ENCODE measurements around the gene INAFM2.

Gene INAFM2

DNA sequence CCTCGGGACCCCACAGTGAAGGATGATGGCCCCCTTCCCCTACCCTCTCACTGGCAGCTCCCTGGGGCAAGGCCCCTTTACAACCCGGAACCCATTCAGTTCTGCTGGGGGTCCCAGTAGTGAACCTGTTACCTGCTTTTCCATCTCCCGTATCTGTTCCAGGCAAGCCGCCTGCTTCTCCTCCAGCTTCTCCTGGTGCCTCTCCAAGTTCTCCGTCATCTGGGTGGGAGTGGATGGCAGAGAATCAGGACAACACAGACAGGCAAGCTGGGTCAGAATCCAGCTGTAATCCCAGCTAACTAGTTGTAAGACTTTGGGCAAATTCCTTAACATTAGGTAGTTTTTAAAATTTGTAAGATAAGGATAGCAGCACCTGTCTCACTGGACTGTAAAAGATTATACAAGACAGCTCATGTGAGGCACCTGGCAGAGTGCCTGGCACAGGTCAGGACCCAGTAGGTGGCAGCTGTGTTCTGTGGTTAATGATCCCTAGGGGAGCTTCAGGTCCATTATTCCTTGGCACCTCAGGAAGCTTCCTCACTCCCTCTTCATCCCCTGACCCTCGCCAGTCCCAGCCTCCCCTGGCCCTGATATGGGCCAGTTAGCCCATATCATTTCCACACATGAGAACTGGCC is 34.2 kb upstream of the INAFM2 start:
- no peak overlapping the region for H3K4me3 ChIP-seq (ENCODE audit: low read depth, low read length)
- TF ChIP-seq, protein P1, sequence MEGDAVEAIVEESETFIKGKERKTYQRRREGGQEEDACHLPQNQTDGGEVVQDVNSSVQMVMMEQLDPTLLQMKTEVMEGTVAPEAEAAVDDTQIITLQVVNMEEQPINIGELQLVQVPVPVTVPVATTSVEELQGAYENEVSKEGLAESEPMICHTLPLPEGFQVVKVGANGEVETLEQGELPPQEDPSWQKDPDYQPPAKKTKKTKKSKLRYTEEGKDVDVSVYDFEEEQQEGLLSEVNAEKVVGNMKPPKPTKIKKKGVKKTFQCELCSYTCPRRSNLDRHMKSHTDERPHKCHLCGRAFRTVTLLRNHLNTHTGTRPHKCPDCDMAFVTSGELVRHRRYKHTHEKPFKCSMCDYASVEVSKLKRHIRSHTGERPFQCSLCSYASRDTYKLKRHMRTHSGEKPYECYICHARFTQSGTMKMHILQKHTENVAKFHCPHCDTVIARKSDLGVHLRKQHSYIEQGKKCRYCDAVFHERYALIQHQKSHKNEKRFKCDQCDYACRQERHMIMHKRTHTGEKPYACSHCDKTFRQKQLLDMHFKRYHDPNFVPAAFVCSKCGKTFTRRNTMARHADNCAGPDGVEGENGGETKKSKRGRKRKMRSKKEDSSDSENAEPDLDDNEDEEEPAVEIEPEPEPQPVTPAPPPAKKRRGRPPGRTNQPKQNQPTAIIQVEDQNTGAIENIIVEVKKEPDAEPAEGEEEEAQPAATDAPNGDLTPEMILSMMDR (IDR thresholded peaks at IDR 0.05; ENCODE audit: low read depth, low read length): no peak

DNA sequence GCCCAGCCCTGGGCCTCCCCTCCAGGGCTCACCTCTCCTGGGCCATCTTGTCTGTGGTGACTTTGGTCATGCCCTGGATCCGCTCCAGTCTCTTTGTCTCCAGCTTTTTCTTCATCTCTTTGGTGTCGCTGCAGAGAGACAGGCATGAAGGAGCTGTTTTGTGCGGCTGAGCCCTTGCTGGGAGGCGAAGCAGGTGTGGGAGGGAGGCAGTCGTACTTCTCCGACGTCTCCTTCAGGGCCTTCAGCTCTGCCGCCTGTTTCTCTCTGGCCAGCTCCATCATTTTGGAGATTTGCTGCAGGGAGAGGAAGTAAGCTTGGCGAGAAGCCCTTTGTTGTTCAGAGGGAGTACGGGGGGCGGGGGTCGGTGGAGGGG is 33.0 kb upstream of the INAFM2 start:
- TF ChIP-seq, protein P1 (IDR thresholded peaks at IDR 0.05; ENCODE audit: low read depth, low read length): no peak
- H3K4me3 ChIP-seq (ENCODE audit: low read depth, low read length): no peak overlapping the region

DNA sequence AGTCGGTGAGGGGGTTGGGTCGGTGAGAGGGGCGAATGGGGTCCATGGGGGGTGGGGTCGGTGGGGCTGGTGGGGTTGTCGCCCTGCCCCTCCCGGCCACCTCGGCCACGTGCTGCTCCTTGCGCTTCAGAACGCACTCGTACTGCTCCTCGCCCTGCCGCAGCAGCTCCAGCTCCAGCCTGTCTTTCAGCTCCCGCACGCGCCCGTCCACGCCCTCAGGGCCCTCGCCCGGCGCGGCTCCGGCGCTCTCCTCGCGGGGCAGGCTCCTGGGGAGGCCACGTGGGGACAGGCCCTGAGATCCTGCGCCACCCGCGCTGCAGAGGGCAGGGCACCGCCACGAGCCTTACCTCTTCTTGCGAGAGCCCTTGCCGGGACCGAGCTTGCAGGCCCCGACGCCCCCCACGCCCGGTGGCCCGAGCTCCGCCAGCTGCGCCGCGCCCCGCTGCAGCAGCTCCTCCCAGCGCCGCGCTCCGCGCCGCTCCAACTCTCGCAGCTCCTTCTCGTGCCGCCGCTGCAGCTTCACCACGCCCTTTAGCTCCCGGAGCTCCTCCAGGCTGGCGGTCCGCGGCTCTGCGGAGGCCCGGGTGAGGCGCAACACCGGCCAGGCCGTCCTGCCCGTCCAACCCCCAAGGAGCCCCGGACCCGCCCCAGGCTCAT is 32.4 kb upstream of the INAFM2 start:
- TF ChIP-seq, protein P1 (IDR thresholded peaks at IDR 0.05; ENCODE audit: low read depth, low read length): no peak
- peak overlapping the region; percentile 47 for H3K4me3 ChIP-seq (ENCODE audit: low read depth, low read length)

DNA sequence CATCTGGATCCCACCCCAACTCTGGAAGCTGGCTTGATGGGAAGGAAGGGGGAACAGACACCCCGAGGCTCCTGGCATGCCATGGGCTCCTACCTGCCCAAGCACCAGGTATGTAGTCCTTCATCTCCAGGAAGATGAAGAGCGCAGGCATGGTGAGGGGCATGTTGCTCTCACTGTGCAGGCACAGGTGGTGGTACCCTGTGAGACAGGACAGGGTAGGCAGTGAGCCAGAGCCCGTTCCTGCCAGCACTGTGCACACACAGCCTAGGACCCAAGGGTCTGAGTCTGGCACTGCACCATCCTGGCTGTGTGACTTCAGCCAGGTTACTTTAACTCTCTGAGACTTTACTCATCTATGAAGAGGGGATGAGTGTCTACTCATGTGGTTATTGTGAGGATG is 31.2 kb upstream of the INAFM2 start:
- TF ChIP-seq, protein P1 (IDR thresholded peaks at IDR 0.05; ENCODE audit: low read depth, low read length): no peak
- H3K4me3 ChIP-seq (ENCODE audit: low read depth, low read length): no peak overlapping the region

DNA sequence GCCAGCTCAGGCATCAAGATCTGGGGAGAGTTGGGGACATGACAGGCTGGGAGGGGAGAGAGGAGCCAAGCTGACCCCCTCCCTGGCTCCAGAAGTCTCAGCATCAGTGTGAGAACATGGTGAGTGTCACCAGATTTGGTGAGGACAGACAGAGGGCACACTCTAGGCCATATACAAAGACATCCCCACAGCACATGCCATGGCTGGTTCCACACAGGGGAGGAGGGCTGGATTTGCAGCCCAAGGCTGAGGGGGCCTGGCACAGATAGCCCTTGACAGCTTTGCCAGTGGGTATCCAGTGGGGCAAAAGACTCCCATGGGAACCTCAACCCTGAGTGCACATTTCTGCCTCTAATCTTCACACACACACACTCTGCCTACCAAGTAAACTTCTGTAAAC is 30.5 kb upstream of the INAFM2 start:
- TF ChIP-seq, protein P1 (IDR thresholded peaks at IDR 0.05; ENCODE audit: low read depth, low read length): no peak
- no peak overlapping the region for H3K4me3 ChIP-seq (ENCODE audit: low read depth, low read length)

DNA sequence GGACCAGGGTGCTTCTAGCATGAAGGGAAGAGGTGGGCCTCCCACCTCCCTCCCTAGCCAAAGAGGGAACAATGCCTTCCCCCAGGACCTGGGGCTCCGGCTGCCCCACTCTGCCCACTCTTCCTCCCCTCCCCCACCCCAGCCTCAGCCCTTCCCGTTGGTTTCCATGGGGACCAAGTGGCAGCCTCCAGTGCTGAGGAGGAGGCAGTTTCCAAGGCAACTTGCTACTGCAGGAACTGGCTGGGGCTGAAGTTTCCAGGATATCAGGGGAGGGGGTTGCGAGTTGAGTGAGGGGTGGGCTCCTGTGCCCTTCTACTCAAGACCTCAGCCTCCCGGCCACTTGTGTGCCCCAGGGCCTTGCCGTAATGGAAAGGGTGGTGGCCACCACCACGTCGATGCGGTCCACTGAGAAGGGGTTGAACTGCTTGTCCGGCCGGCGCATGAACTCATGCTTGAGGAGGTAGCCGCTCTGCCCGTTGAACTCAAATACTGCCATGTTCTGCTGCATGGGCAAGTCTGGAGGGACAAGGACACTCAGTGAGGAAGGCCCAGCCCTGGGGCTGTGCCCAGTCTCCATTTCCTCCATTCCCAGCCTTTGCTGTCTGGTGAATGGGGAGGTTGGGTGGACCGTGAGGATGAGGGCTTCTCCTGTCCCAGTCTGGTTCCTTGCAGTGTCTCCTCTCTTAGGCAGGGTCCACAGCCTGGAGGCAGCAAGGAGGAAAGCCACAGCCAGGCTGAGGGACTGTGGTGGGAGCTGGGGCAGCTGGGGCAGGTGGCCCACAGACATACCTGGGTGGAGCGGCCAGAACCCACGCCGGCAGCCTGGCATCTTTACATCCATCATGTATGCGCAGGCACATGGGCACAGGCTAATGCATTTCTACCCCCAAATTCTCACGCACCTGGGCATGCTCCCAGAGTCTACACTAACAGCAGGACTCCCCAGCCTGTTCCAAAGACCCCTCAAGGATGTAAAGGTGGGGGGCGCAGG is 29.3 kb upstream of the INAFM2 start:
- H3K4me3 ChIP-seq (ENCODE audit: low read depth, low read length): no peak overlapping the region
- TF ChIP-seq, protein P1 (IDR thresholded peaks at IDR 0.05; ENCODE audit: low read depth, low read length): no peak

Data from WI38 (cell line).